ENCODE results near the gene PLCB4.
"Not testable (repeated sequence)": the region's sequence is repeated elsewhere in the genome, so short reads cannot be mapped to it uniquely, and the experiment has no call there.

PLCB4 gene

GRCh38 chr20:9068841-9069663 is at the start of gene PLCB4:
TSS of gene PLCB4 (plus strand) at chr20:9069087. CDS start at chr20:9307815, 238,728 bp downstream.
- DNase-seq = no peak

DNA sequence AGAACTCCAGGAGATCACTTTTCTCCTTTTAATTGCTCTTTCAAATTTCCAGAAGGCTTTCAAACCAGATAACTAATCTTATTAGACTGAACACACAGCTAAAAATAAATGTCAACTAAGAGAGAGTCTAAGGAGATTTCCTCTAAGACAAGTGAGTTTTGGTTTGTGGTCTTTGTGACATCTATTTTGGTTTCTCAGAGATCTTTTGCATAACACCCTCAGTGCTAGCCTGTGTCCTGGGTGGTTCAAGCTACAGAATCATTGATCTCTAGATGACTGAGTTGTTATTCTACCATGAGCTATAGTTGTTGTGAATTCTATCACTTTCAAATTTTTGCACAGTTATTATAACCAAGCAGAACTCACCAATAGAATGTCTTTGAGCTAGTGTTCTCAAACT is 49.1 kb upstream of the PLCB4 start:
- DNase-seq = no peak

DNA sequence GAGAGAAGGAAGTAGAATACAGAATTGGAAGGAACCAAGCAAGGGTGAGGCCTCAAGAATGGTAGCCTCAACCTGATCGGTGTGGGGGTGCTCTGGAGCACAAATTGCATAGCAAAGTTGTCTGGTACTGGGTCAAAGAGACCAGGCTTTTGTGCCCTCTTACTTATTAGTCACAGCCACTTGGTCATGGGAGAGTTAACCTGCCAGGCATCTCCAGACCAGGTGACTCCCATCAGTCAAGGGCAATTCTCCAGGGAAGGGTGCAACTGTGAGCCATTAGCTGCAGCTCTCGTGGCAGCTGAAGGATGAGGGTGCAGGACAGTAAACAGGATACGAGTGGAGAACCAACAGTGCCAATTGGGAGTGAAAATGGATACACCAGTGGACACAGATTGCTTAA is 47.7 kb upstream of the PLCB4 start:
- DNase-seq = no peak

DNA sequence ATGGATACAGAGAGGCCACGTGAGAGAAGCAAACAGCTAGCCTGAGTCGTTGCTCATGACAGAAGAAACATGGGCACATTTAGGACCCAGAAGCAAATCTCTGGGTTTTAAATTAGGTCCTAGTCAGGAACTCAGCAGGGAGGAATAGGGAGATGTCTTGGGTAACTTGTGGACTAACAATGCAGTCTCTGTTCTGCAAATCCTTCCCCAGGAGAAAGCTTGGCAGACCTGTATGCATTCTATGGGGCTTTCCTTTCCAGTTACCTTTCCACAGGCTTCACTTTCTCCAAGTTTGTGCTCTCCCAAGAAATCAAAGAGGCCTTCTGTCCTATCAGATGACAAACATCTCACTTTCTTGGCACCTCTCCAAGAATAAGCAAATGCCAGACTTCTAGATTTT is 47.2 kb upstream of the PLCB4 start:
- DNase-seq = no peak

- DNase-seq = no peak
Measured at GRCh38 chr20:9022376-9022775, 46.5 kb upstream of the PLCB4 start.

- DNase-seq = no peak
Measured at GRCh38 chr20:9024606-9025005, 44.3 kb upstream of the PLCB4 start.

DNA sequence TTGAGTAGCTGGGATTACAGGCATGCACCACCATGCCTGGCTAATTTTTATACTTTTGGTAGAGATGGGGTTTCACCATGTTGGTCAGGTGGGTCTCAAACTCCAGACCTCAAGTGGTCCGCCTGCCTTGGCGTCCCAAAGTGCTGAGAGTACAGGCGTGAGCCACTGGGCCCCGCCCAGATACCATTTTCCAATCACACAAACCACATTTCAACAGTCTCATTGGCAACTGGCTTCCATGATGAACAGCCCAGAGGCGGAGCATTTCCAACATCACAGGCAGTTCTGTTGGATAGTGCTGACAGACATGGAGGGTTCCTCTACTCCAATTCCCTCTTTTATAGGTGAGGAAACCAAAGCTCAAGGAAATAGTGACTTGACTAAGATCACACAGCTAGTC is 43.9 kb upstream of the PLCB4 start:
- no peak for DNase-seq

DNA sequence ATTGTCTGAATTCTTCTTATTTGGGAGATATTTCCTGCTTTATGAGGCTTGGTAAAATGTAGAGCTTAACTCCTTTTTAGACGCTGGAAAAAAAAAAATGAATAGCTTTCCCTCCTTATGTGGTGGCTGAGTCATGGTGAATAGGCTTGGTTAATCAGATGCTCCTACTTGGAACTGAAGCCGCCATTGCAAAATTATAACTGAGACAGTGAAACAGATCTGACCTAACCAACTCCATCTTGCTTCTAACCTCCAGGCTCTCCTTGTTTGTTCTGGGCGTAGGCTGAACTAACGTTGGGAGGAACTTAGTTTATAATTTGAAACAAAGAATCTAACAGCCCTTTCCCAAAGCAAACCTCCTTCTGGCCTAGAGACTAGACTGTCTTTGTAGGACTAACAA is 43.2 kb upstream of the PLCB4 start:
- no peak for DNase-seq

- no peak for DNase-seq
Measured at GRCh38 chr20:9027626-9028025, 41.3 kb upstream of the PLCB4 start.

DNA sequence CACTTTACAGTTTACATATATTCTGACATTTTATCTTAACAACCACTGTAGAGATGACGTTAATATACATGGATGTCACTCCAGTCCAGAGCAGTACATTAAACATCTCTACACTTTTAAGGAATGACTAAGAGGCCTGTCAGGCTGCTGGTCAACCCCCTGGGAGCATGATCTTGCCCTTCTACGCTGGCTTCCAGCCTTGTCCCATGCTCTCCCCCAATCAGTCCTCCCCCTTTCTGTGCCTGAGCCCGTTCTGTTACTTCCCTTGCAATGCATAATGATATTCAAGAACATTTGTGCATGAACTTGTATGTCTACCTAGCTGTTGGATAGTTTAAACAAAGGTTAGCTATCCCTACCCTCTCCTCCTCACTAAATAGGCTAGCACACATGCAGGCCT is 40.5 kb upstream of the PLCB4 start:
- no peak for DNase-seq

- no peak for DNase-seq
Measured at GRCh38 chr20:9031991-9032390, 36.9 kb upstream of the PLCB4 start.

DNA sequence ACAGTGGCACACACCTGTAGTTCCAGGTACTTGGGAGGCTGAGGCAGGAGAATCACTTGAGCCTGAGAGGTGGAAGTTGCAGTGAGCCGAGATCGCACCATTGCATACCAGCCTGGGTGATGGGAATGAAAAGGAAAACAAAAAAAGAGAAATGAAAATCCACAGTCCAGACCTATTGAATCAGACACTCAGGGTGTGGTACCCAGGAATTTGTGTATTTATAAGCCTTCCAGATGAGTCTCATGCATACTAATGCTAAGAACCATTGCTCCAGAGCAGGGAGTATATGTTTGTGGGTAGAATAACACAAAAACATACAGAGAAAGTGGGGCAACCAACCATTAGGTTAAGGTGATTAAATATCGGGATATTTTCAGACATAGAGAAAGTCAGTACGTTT is 36.1 kb upstream of the PLCB4 start:
- no peak for DNase-seq

DNA sequence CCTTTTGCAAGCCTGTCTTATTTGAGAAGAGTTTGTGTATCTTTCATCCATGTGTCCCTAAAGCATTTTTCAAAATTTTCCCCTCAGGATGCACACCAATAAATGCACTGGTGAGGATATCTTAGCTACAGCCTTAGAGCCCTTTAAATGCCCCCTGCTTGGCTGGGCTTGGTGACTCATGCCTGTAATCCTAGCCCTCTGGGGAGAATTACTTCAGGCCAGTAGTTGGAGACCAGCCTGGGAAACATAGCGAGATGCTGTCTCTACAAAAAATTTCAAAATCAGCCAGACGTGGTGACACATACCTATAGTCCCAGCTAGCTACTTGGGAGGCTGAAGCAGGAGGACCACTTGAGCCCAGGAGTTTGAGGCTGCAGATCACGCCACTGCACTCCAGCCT is 33.8 kb upstream of the PLCB4 start:
- DNase-seq = no peak

DNA sequence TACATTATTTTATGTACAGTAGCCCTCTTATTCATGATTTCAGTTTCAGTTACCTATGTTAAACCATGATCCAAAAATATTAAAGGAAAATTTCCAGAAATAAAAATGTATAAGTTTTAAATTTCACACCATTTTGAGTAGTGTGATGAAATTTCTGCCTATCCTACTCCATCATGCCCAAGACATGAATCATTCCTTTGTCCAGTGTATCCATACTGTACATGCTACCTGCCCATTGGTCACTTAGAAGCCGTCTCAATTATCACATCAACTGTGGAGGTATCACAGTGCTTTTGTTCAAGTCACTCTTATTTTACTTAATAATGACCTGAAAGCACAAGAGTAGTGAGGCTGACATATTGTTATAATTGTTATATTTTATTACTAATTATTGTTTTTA is 32.3 kb upstream of the PLCB4 start:
- no peak for DNase-seq

DNA sequence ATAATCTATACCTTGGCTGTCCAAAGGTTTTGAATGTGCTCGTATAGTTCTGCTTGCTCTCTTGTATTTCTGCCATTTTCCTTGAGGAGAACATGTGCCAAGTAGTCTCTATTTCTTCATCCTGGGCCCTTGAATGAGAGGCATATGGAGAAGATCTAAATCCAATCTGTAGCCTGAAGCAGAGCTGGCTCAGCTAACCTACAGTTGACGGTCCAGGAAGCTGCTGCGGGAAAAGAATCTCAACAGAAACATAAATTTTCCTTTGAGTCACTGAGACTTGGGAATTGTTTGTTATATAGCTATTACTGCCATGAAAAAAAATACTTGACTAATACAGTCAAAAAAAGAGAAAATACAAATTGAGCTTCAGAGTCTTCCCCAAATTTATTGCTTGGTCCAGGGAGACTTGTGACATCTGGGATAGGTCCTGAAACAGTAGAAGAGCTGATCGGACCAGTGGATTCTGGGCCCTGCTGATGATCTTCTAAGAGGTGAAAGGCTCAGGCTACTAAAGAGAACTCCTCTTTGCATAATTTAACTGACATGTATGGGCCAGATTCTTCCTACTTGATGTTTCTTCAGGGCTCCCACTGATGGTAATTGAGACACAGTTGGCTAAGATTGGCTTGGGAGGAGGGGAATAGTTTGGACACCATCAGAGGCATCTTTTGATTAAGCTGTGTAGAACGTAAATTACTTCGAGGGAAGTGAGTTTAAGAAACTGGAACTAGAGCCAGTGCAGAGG is 29.9 kb upstream of the PLCB4 start:
- no peak for DNase-seq

DNA sequence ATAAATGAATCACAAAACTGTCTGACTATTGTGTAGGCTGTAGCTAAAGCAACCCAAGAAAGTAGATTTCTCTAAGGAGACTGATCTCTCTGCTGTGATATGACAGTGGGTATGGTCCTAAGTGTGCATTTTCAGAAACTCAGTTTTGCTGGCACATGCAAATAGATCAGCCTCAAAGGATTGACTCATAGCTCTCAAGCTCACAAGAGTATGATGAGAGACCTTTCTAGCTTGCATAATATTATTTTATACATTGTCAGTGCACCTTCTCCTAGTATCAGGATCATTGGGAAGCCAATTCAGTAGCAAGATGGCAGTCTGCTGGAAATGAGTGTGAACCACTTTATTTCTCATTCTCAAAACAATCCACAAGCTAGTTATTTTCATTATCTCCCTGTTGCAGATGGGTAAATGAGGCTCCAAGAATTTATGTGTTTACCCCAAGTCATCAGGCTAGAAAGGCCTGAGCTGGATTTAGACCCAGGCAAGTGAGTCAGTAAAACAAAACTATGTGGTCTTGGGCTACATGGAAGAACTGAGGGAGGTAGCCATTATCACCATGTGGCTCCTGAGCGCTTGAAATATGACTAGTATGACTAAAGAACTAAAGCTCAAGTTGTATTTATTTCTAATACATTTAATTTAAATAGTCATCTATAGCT is 27.9 kb upstream of the PLCB4 start:
- DNase-seq = no peak

GRCh38 chr20:9043364-9043763 is 25.5 kb upstream of the PLCB4 start:
- no peak for DNase-seq

DNA sequence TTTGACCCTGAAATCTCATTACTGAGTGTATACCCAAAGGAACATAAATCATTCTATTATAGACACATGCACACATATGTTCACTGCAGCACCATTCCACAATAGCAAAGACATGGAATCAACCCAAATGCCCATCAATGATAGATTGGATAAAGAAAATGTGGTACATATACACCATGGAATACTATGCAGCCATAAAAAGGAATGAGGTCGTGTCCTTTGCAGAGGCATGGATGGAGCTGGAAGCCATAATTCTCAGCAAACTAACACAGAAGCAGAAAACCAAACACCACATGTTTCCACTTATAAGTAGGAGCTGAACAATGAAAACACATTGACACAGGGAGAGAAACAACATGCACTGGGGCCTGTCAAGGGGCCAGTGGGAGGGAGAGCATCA is 21.0 kb upstream of the PLCB4 start:
- DNase-seq = not testable (repeated sequence)

- no peak for DNase-seq
Measured at GRCh38 chr20:9051508-9051907, 17.4 kb upstream of the PLCB4 start.

DNA sequence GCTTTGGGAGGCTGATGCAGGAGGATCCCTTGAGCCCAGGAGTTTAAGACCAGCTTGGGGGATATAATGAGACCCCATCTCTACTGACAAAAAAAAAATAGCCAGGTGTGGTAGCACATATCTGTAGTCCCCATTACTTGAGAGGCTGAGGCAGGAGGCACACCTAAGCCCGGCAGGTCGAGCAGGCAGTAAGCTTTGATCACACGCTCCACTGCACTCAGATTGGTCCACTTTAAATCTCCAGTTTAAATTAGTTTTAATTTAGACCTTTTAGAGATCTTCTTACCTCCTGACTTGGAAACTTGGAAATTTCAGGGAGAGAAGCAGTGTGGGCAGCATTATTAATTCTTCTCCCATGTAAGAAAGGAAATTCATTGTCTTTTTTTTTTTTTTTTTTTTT is 16.8 kb upstream of the PLCB4 start:
- DNase-seq = no peak

GRCh38 chr20:9053108-9053507 is 15.8 kb upstream of the PLCB4 start:
- DNase-seq = no peak

DNA sequence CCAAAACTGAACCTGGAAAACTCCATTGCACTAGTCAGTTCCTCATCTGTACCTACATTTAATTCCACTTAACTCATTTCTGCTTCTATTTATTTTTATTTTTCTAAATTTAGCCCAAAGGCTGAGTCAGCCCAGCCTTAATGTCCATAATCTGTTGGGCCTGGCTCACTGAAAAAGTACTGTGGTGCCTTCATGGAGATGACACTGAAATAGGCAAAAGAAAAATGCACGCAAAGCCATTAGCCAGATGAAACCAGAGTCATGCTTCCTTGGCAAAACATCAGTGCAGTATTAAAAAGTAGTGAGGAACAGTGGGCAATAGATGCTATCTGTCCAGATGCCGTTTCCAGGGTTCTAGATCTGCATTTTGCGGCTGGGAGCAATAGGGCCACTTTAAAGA is 14.7 kb upstream of the PLCB4 start:
- no peak for DNase-seq

GRCh38 chr20:9059931-9060330 is 9.0 kb upstream of the PLCB4 start:
- DNase-seq = no peak

- no peak for DNase-seq
Measured at GRCh38 chr20:9061434-9061833, 7.5 kb upstream of the PLCB4 start.
